Esophagus muscularis mucosa (tissue), 4 donors: Measurements from ENCODE around the gene THBD.

Source experiments
- CTCF ChIP-seq, 3 experiments: fragments of 200-600 bp in 2 of 3; fragments of 450-650 bp in 1 of 3; sonication (generic) in 2 of 3; IDR thresholded peaks; one replicate each; pipeline ENCODE4 v1.5.1; 2017 to 2019; ENCODE audit warnings: antibody characterized with exemption in 3 of 3, mild to moderate bottlenecking in 2 of 3, moderate library complexity in 1 of 3
- EP300 ChIP-seq: sonication (generic); formaldehyde crosslinking; IDR thresholded peaks from one replicate; pipeline ENCODE4 v1.6.1; 2017; ENCODE audit warnings: antibody characterized with exemption
- POLR2A ChIP-seq: fragments of 450-650 bp; IDR thresholded peaks from one replicate; pipeline ENCODE4 v1.6.1; 2017; ENCODE audit warnings: antibody characterized with exemption, moderate library complexity, mild to moderate bottlenecking, low read depth

DNA sequence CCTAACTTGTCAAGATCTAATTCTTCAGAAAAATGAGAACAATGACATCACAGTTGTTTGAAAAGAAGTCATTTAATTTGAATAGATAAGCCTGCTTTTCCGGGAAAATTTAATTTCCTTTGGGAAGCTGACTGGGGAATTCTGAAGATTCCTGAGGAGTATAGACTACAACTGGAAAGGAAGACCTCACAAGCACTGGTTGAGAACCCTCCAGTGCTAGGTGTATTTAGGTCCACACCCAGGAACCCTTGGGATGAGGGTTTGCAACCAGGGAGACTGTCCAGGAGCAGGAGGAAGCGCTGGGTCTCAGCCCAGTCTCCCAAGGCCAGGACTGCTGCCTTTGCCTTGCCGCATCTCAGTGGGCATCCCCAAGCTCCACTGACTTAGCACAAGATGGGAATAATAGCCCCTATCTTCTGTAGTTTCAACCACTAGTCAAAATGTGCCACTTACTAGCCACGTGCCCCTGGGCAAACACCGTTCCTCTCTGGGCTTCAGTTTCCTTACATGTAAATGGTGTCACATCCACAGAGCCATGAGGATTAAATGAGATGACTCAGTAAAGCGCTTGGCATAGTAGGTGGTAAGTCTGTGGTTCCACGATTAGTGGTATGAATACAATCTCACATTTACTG, 43.5 kb upstream of the THBD start:
- TF ChIP-seq EP300 (no peak), CTCF (IDR thresholded peaks at IDR 0.05) (no peak), POLR2A (no peak)
